ENCODE data around the gene RIPPLY3.
"Not testable (repeated sequence)": the region's sequence is repeated elsewhere in the genome, so short reads cannot be mapped to it uniquely, and the experiment has no call there.

The RIPPLY3 gene

GRCh38 chr21:37026499-37026898 lies 20.0 kb downstream of the RIPPLY3 start:
- DNase-seq: no peak

DNA sequence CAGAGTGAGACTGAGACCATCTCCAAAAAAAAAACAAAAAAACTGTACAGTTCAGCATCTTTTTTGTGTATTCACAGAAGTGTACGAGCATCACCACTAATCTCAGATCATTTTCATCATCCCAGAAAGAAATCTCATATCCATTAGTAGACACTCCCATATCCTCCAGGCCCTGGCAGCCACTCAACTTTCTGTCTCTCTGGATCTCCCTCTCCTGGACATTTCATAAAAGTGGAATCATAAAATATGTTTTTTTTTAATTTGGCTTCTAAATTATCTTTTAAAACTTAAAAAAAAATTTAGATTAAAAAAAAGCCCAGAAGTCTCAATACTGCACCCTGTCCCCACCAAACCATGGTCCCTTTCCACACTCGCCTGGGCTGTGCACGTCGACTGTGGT lies 22.1 kb downstream of the RIPPLY3 start:
- no peak for DNase-seq

- DNase-seq: no peak
Observed at GRCh38 chr21:37030864-37031263, 24.4 kb downstream of the RIPPLY3 start.

GRCh38 chr21:37032293-37032692 lies 25.8 kb downstream of the RIPPLY3 start:
- no peak for DNase-seq

DNA sequence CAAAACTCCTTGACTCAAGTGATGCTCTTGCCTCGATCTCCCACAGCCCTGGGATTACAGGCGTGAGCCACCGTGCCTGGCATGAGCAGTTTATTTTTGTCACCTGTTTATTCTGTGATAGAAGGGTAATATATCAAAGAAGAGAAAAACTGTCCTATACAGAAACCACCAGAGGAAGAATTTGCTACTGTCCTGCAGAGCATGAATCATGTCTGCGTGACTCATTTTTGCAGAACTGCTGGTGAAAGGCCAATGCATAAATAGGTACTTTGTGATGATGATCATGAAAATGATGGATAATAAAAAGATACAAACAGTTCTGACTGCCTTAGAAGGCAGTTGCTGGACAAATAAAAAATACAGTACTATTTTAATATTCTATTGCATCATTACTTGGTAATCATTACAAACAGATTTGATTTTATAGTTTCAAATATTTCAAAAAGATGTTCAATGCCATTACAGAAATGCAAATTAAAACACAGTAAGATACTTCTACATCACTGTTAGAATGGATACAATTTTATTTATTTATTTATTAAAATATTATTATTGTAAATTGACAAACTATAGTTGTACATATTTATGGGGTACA lies 26.5 kb downstream of the RIPPLY3 start:
- DNase-seq: no peak

GRCh38 chr21:37034394-37034793 lies 27.9 kb downstream of the RIPPLY3 start:
- not testable (repeated sequence) for DNase-seq

GRCh38 chr21:37036177-37036576 lies 29.7 kb downstream of the RIPPLY3 start:
- DNase-seq: no peak

DNA sequence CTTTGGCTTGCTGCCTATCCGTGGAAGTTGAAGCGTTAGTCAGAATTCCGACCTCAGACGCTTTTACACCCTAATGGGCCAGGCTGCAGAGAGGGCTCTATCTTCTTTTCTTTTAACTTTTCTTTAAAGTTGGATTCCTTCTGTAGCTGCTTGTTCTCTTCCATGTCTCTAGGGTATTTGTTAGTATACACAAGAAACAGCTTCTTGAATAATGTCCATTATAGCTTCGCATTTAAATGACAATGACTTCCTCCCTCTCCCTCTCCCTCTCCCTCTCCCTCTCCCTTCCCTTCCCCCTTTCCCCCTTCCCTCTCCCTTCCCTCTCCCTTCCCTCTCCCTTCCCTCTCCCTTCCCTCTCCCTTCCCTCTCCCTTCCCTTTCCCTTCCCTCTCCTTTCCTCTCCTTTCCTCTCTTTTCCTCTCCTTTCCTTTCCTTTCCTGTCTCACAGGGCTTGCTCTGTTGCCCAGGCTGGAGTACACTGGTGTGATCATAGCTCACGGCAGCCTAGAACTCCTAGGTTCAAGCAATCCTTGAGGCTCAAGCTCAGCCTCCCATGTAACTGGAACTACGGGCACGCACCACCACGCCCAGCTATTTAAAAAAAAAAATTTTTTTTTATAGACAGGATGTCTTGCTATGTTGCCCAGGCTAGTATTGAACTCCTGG lies 33.0 kb downstream of the RIPPLY3 start:
- DNase-seq: no peak

- DNase-seq: no peak
Observed at GRCh38 chr21:37040212-37040611, 33.7 kb downstream of the RIPPLY3 start.

DNA sequence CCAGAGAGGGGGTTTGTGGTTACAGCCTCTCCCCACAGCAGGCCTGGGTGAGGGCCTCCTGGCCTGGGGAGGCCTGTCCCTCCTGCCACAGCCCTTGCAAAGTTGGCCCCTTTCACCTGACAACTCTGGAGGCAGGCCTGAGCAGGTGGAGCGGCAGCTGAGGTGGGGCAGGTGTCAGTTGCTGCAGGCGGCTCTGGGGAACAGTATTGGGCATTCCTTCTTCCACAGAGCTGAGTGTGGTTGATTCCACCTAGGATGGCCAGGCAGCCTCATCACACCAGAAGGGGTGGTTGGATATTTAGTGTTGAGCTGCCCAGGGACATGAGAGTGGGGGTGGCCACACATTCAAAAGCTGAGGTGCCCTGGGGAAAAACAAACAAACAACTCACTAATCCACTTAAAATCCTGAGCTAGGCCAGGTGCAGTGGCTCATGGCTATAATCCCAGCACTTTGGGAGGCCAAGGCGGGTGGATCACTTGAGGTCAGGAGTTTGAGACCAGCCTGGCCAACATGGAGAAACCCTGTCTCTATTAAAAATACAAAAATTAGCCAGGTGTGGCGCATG lies 35.3 kb downstream of the RIPPLY3 start:
- no peak for DNase-seq

GRCh38 chr21:37043818-37044217 lies 37.3 kb downstream of the RIPPLY3 start:
- no peak for DNase-seq

GRCh38 chr21:37044643-37045042 lies 38.1 kb downstream of the RIPPLY3 start:
- DNase-seq: no peak

- DNase-seq: no peak
Observed at GRCh38 chr21:37045149-37045548, 38.6 kb downstream of the RIPPLY3 start.

DNA sequence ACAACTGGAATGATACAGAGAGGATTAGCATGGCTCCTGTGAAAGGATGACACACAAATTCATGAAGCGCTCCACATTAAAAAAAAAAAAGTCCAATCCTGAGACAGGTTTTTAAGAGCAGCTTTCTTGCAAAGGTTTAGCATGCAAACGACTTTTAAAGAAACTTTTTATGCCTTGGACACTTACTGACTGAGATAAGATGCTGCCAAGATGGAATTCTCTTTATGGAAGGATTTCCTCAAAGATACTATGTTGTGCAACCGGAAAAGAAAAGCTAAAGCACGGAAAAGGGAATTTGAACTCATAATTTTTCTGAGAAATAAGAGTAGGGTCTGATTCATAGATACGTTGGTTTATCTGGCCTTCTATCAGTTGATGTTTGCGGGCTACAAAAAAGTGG lies 39.1 kb downstream of the RIPPLY3 start:
- DNase-seq: no peak

- no peak for DNase-seq
Observed at GRCh38 chr21:37047079-37047478, 40.6 kb downstream of the RIPPLY3 start.

GRCh38 chr21:37049741-37050140 lies 43.2 kb downstream of the RIPPLY3 start:
- DNase-seq: not testable (repeated sequence)

GRCh38 chr21:37055271-37055855 lies 48.9 kb downstream of the RIPPLY3 start:
- DNase-seq: no peak

- DNase-seq: no peak
Observed at GRCh38 chr21:37057614-37058013, 51.1 kb downstream of the RIPPLY3 start.

DNA sequence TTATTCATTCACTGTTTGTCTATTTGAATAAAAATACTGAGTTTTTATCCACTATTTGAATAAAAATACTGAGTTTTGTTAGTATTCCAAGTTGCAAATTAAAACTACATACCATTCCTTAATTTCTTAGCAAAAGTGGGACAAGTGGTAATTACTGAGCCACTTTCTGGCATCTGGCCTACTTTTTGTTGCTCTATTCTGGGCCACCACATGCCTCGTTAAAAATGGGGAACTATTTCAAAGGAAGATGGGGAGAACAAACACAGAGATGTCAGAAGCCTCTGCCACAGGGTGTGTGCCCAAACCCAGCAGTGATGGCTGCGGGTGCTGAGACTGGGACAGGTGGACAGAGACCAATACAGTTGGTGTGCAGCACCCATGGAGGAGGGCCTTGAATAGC lies 51.8 kb downstream of the RIPPLY3 start:
- no peak for DNase-seq

GRCh38 chr21:37059181-37059580 lies 52.7 kb downstream of the RIPPLY3 start:
- no peak for DNase-seq

DNA sequence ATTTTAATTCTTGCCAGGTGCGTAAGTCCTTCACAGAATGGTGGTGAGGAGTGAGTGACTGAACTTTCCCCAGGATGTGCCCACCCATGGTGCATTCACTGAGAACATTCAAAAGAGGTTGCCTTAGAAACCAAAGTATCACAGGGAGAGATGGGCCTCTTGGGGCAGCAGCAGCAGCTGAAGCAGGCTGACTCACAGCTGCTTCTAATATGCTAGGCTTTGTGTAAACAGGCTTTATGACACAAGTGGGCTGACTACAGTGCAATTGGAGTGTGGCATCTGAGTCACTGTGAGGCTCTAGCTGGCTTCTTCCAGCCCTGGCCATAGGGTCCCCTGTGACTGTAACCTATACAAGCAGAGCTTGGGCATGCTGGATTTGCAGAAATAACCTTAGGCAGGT lies 53.8 kb downstream of the RIPPLY3 start:
- no peak for DNase-seq

- no peak for DNase-seq
Observed at GRCh38 chr21:37061926-37062592, 55.6 kb downstream of the RIPPLY3 start.

GRCh38 chr21:37062593-37062935 lies 56.1 kb downstream of the RIPPLY3 start:
- DNase-seq: no peak

DNA sequence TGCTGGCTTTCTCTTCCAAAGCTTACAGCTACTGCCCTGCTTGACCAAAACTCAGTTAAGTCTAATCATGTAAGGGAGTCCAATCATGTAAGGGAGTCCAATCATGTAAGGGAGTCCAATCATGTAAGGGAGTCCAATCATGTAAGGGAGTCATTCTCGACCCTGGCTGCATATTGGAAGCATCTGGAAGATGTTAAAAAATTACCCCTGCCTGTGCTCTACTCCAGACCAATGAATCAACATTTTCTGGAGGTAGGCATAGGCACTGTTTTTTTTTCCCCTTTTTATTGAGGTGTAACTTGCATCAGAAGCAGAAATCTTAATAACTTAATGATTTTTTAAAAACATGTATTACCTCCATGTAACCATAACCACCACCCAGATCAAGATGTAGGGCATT lies 56.9 kb downstream of the RIPPLY3 start:
- no peak for DNase-seq
